ENCODE results near the gene ZNF536. TPM values are rescaled to one million over a fixed set of nuclear protein-coding genes. Genes with fewer than 3 reads are reported as not detected.

The ZNF536 gene
- total and polyA plus RNA-seq, 7 experiments from 2014 or later, result not detected

- Histone ChIP-seq H3K9me3 (ENCODE audit: control insufficient read depth in 2 of 3, low read length in 3 of 3) (no peaks in the 10 kb centered on the region), H3K36me3 (ENCODE audit: control insufficient read depth in 2 of 3, insufficient read depth in 3 of 3, low read length in 3 of 3) (no peaks in the 10 kb centered on the region), H3K4me1 (ENCODE audit: control insufficient read depth in 2 of 2, insufficient read depth in 2 of 2, low read length in 2 of 2) (no peaks in the 10 kb centered on the region), H3K4me3 (ENCODE audit: low read length) (no peak overlapping the region), H3K27me3 (ENCODE audit: control insufficient read depth in 2 of 2, insufficient read depth in 2 of 2, low read length in 2 of 2) (no peaks in the 10 kb centered on the region), H3K27ac (ENCODE audit: low read depth, low read length) (no peak overlapping the region)
- no peaks in the 10 kb centered on the region for H3K4me1 Mint-ChIP-seq
- intact Hi-C loops (cut with micrococcal nuclease), result no loop called here
- peaks cover 0 to 3% (median 0%) of the 10 kb centered on the region in 11 donors for H3K9me3 Mint-ChIP-seq
- ChIA-PET POLR2A (no interaction called here), CTCF (no interaction called here)
- DNase-seq, result no peak
- H3K4me3 Mint-ChIP-seq, result no peak overlapping the region
- ATAC-seq, result no peak
- H3K27ac Mint-ChIP-seq, result no peak overlapping the region
- H3K36me3 Mint-ChIP-seq, result no peaks in the 10 kb centered on the region
- peaks cover 0 to 8% (median 4%) of the 10 kb centered on the region in 5 donors for H3K27me3 Mint-ChIP-seq
Measured at GRCh38 chr19:30516531-30516930, 144.3 kb downstream of the ZNF536 start.

- ChIA-PET CTCF (no interaction called here), POLR2A (no interaction called here)
- Mint-ChIP-seq H3K4me1 (no peaks in the 10 kb centered on the region), H3K36me3 (no peaks in the 10 kb centered on the region), H3K27ac (no peak overlapping the region), H3K9me3 (peaks cover 0 to 3% (median 0%) of the 10 kb centered on the region in 11 donors), H3K4me3 (no peak overlapping the region), H3K27me3 (peaks cover 0 to 12% (median 4%) of the 10 kb centered on the region in 5 donors)
- Histone ChIP-seq H3K36me3 (ENCODE audit: control insufficient read depth in 2 of 3, insufficient read depth in 3 of 3, low read length in 3 of 3) (no peaks in the 10 kb centered on the region), H3K9me3 (ENCODE audit: control insufficient read depth in 2 of 3, low read length in 3 of 3) (no peaks in the 10 kb centered on the region), H3K4me3 (ENCODE audit: low read length) (no peak overlapping the region), H3K27me3 (ENCODE audit: control insufficient read depth in 2 of 2, insufficient read depth in 2 of 2, low read length in 2 of 2) (no peaks in the 10 kb centered on the region), H3K4me1 (ENCODE audit: control insufficient read depth in 2 of 2, insufficient read depth in 2 of 2, low read length in 2 of 2) (no peaks in the 10 kb centered on the region), H3K27ac (ENCODE audit: low read depth, low read length) (no peak overlapping the region)
- no peak for DNase-seq
- intact Hi-C loops (cut with micrococcal nuclease), result no loop called here
- no peak for ATAC-seq
Measured at GRCh38 chr19:30518965-30519606, 146.9 kb downstream of the ZNF536 start.

- Histone ChIP-seq H3K4me1 (ENCODE audit: control insufficient read depth in 2 of 2, insufficient read depth in 2 of 2, low read length in 2 of 2) (no peaks in the 10 kb centered on the region), H3K36me3 (ENCODE audit: control insufficient read depth in 2 of 3, insufficient read depth in 3 of 3, low read length in 3 of 3) (no peaks in the 10 kb centered on the region), H3K9me3 (ENCODE audit: control insufficient read depth in 2 of 3, low read length in 3 of 3) (no peaks in the 10 kb centered on the region), H3K27ac (ENCODE audit: low read depth, low read length) (no peak overlapping the region), H3K4me3 (ENCODE audit: low read length) (no peak overlapping the region), H3K27me3 (ENCODE audit: control insufficient read depth in 2 of 2, insufficient read depth in 2 of 2, low read length in 2 of 2) (no peaks in the 10 kb centered on the region)
- peaks cover 0 to 3% (median 0%) of the 10 kb centered on the region in 11 donors for H3K9me3 Mint-ChIP-seq
- H3K4me1 Mint-ChIP-seq, result no peaks in the 10 kb centered on the region
- ATAC-seq (no peak), DNase-seq (no peak)
- no peak overlapping the region for H3K27ac Mint-ChIP-seq
- ChIA-PET POLR2A (no interaction called here), CTCF (no interaction called here)
- H3K36me3 Mint-ChIP-seq, result no peaks in the 10 kb centered on the region
- peaks cover 0 to 5% (median 4%) of the 10 kb centered on the region in 5 donors for H3K27me3 Mint-ChIP-seq
- H3K4me3 Mint-ChIP-seq, result no peak overlapping the region
- intact Hi-C loops (cut with micrococcal nuclease), result no loop called here
Measured at GRCh38 chr19:30519607-30520205, 147.5 kb downstream of the ZNF536 start.

- ATAC-seq, result no peak
- intact Hi-C loops (cut with micrococcal nuclease), result no loop called here
- no peak overlapping the region for H3K27ac Mint-ChIP-seq
- peaks cover 0 to 3% (median 0%) of the 10 kb centered on the region in 11 donors for H3K9me3 Mint-ChIP-seq
- H3K4me3 Mint-ChIP-seq, result no peak overlapping the region
- no peak overlapping the region for H3K4me3 ChIP-seq (ENCODE audit: low read length)
- H3K36me3 ChIP-seq (ENCODE audit: control insufficient read depth in 2 of 3, insufficient read depth in 3 of 3, low read length in 3 of 3), result no peaks in the 10 kb centered on the region
- CTCF ChIA-PET, result no interaction called here
- POLR2A ChIA-PET, result no interaction called here
- no peaks in the 10 kb centered on the region for H3K9me3 ChIP-seq (ENCODE audit: control insufficient read depth in 2 of 3, low read length in 3 of 3)
- H3K36me3 Mint-ChIP-seq, result no peaks in the 10 kb centered on the region
- no peaks in the 10 kb centered on the region for H3K4me1 ChIP-seq (ENCODE audit: control insufficient read depth in 2 of 2, insufficient read depth in 2 of 2, low read length in 2 of 2)
- H3K4me1 Mint-ChIP-seq, result no peaks in the 10 kb centered on the region
- H3K27me3 Mint-ChIP-seq, result peaks cover 0 to 11% (median 5%) of the 10 kb centered on the region in 5 donors
- no peaks in the 10 kb centered on the region for H3K27me3 ChIP-seq (ENCODE audit: control insufficient read depth in 2 of 2, insufficient read depth in 2 of 2, low read length in 2 of 2)
- DNase-seq, result no peak
- no peak overlapping the region for H3K27ac ChIP-seq (ENCODE audit: low read depth, low read length)
Measured at GRCh38 chr19:30520735-30521479, 148.7 kb downstream of the ZNF536 start.

- Mint-ChIP-seq H3K4me1 (no peaks in the 10 kb centered on the region), H3K4me3 (no peak overlapping the region), H3K36me3 (no peaks in the 10 kb centered on the region), H3K27ac (no peak overlapping the region), H3K27me3 (peaks cover 0 to 11% (median 5%) of the 10 kb centered on the region in 5 donors), H3K9me3 (peaks cover 0 to 3% (median 0%) of the 10 kb centered on the region in 11 donors)
- ChIA-PET POLR2A (no interaction called here), CTCF (no interaction called here)
- DNase-seq (no peak), ATAC-seq (no peak)
- Histone ChIP-seq H3K36me3 (ENCODE audit: control insufficient read depth in 2 of 3, insufficient read depth in 3 of 3, low read length in 3 of 3) (no peaks in the 10 kb centered on the region), H3K27ac (ENCODE audit: low read depth, low read length) (no peak overlapping the region), H3K4me3 (ENCODE audit: low read length) (no peak overlapping the region), H3K4me1 (ENCODE audit: control insufficient read depth in 2 of 2, insufficient read depth in 2 of 2, low read length in 2 of 2) (no peaks in the 10 kb centered on the region), H3K27me3 (ENCODE audit: control insufficient read depth in 2 of 2, insufficient read depth in 2 of 2, low read length in 2 of 2) (no peaks in the 10 kb centered on the region), H3K9me3 (ENCODE audit: control insufficient read depth in 2 of 3, low read length in 3 of 3) (no peaks in the 10 kb centered on the region)
- intact Hi-C loops (cut with micrococcal nuclease), result no loop called here
Measured at GRCh38 chr19:30521937-30522336, 149.8 kb downstream of the ZNF536 start.

- peaks cover 0 to 11% (median 5%) of the 10 kb centered on the region in 5 donors for H3K27me3 Mint-ChIP-seq
- ChIA-PET POLR2A (no interaction called here), CTCF (no interaction called here)
- Histone ChIP-seq H3K9me3 (ENCODE audit: control insufficient read depth in 2 of 3, low read length in 3 of 3) (no peaks in the 10 kb centered on the region), H3K4me1 (ENCODE audit: control insufficient read depth in 2 of 2, insufficient read depth in 2 of 2, low read length in 2 of 2) (no peaks in the 10 kb centered on the region), H3K27ac (ENCODE audit: low read depth, low read length) (no peak overlapping the region), H3K27me3 (ENCODE audit: control insufficient read depth in 2 of 2, insufficient read depth in 2 of 2, low read length in 2 of 2) (no peaks in the 10 kb centered on the region), H3K4me3 (ENCODE audit: low read length) (no peak overlapping the region), H3K36me3 (ENCODE audit: control insufficient read depth in 2 of 3, insufficient read depth in 3 of 3, low read length in 3 of 3) (no peaks in the 10 kb centered on the region)
- H3K4me1 Mint-ChIP-seq, result no peaks in the 10 kb centered on the region
- intact Hi-C loops (cut with micrococcal nuclease), result no loop called here
- H3K9me3 Mint-ChIP-seq, result peaks cover 0 to 3% (median 0%) of the 10 kb centered on the region in 11 donors
- H3K4me3 Mint-ChIP-seq, result no peak overlapping the region
- DNase-seq, result no peak
- H3K27ac Mint-ChIP-seq, result no peak overlapping the region
- no peaks in the 10 kb centered on the region for H3K36me3 Mint-ChIP-seq
- no peak for ATAC-seq
Measured at GRCh38 chr19:30522341-30522740, 150.2 kb downstream of the ZNF536 start.
